ENCODE measurements around the gene ST3GAL4.

- no peak for TF ChIP-seq REST (IDR thresholded peaks at IDR 0.05; ENCODE audit: insufficient read depth in 1 of 2, low read depth in 2 of 2, low read length in 2 of 2)
- TF ChIP-seq POLR2AphosphoS5 (IDR thresholded peaks at IDR 0.05; ENCODE audit: low read depth, low read length), result no peak
Measured at GRCh38 chr11:126457817-126458216, 102.3 kb downstream of the ST3GAL4 start.

Data from PFSK-1 (cell line).